Cortex of kidney (tissue), 1 donor: ENCODE measurements around the gene CYP2C18.
"Not testable (repeated sequence)": the region's sequence is repeated elsewhere in the genome, so short reads cannot be mapped to it uniquely, and the experiment has no call there.

Source experiments
- DNase-seq: peaks from one replicate; lab custom pipeline; 2025; lab: John Stamatoyannopoulos, UW

CYP2C18 gene

DNA sequence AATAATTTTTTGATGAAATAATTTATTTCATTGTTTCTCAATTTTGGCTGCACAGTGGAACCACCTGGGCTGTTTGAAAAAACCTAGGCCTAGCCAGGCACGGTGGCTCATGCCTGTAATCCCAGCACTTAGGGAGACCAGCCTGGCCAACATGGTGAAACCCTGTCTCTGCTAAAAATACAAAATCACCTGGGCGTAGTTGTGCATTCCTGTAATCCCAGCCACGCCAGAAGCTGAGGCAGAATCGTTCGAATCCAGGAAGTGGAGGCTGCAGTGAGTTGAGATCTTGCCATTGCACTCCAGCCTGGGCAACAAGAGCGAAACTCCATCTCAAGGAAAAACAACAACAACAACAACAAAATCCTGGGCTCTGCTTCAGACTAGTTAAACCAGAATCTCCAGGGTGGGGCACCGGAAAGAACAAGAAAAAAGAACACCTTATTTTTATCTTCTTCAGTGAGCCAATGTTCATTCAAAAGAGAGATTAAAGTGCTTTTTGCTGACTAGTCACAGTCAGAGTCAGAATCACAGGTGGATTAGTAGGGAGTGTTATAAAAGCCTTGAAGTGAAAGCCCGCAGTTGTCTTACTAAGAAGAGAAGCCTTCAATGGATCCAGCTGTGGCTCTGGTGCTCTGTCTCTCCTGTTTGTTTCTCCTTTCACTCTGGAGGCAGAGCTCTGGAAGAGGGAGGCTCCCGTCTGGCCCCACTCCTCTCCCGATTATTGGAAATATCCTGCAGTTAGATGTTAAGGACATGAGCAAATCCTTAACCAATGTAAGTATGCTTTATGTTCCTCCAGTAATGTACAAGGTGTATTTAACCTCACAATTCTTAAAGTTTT, at the start of gene CYP2C18:
TSS of gene CYP2C18 (plus strand) at position 516 of the 841 bp plus-strand sequence. CDS start at position 607, 91 bp downstream.
- no peak for DNase-seq

DNA sequence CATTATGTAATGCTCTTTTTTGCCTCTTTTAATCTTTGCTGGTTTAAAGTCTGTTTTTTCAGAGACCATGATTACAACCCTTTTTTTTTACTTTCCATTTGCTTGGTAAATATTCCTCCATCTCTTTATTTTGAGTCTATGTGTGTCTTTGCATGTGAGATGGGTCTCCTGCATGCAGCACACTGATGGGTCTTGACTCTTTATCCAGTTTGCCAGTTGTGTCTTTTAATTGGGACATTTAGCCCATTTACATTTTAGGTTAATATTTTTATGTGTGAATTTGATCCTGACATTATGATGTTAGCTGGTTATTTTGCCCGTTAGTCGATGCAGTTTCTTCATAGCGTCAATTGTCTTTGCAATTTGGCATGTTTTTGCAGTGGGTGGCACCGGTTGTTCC, 45.4 kb upstream of the CYP2C18 start:
- DNase-seq: not testable (repeated sequence)

DNA sequence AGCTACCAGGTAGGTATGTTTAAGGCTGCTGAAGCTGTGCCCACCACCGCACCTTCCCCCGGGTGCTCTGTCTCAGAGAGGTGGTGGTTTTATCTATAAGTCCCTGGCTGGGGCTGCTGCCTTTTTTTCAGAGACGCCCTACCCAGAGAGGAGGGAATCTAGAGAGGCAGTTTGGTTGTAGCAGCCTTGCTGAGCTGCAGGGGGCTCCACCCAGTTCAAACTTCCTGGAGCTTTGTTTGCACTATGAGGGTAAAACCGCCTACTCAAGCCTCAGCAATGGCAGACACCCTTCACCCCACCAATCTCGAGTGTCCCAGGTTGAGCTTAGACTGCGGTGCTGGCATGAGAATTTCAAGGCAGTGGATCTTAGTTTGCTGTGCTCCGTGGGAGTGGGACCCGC, 43.6 kb upstream of the CYP2C18 start:
- no peak for DNase-seq

DNA sequence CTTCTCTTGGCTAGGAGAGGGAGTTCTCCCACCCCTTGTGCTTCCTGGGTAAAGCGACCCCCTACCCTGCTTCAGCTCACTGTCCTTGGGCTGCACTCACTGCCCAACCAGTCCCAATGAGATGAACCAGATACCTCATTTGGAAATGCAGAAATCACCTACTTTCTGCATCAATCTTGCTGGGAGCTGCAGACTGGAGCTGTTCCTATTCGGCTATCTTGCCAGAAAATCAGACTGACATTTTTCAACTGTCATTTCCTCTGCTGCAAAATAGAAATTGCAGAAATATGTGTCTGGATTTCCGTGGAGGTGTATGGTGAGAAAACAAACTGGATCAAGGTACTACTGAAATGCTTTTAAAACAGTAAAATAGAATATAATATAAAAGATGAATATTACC, 43.0 kb upstream of the CYP2C18 start:
- DNase-seq: no peak

DNA sequence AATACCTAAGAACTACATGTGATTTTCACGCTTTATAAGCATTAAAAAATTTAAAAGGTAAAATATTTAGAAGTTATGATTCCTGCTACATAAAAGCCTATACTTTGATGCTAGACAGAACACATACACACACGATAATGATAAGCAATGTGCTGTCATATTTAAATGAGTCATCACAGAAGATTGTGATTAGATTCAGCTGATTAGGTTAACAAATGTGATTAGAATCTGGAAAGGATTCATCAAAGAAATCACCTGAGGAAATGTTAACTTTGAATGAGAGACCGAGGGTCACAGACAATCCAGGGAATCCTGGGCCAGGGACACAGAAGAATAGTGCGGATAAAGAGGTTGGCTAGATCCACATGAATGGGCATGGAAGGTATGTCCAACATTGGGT, 42.0 kb upstream of the CYP2C18 start:
- no peak for DNase-seq

DNA sequence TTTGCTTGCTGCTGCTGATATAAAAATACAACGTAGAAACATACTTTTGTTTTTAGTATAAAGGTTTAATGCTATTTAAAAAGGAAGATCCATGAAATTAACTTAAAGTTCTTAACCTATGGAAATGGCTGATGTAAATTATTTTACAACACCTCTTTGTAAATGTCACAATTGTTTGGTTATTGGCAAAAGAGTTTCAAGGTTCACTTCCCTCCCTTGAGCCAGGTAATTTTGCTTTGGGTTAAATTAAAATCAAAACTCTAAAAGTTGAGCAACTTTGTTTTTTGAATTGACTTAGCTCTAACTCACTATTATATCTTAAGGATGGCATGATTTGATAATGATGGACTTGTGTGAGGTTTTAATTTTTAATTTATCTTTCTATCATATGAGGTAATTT, 39.2 kb upstream of the CYP2C18 start:
- DNase-seq: no peak

DNA sequence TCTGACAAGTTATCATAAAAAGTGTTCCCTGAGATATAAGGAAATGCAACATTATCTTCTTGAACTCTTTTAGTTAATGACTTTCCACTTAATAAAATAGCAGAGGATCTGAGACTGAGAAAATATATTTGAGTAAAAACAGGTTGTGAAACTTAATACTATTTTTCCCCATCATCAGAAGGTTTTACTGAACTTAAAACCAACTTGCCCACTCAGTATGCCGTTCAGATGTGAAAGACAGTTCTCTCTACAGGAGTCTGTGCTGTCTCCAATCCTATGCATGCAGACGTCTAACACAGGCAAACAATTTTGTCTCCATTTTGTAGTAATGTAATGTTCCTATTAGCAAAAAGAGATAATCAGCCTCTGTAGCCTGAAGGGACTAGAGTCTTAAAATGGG, 38.2 kb upstream of the CYP2C18 start:
- DNase-seq: no peak

DNA sequence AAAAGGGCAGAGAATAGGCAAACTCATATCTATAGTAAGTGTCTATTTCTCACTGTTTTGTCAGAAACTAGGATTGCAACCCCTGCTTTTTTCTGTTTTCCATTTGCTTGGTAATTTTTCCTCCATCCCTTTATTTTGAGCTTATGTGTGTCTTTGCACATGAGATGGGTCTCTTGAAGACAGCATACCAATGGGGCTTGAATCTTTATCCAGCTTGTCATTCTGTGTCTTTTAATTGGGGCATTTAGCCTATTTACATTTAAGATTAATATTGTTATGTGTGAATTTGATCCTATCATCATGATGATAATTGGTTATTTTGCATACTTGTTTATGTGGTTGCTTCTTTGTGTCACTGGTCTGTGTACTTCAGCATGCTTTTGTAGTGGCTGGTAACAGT, 28.3 kb upstream of the CYP2C18 start:
- not testable (repeated sequence) for DNase-seq

DNA sequence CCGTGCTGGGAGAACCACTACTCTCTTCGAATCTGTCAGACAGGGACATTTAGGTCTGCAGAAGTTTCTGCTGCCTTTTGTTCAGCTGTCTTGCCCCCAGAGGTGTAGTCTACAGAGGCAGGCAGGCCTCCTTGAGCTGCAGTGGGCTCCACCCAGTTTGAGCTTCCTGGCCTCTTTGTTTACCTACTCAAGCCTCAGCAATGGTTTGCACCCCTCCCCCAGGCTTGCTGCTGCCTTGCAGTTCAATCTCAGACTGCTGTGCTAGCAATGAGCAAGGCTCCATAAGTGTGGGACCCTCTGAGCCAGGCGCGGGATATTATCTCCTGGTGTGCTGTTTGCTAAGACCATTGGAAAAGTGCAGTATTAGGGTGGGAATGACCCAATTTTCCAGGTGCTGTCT, 20.5 kb upstream of the CYP2C18 start:
- not testable (repeated sequence) for DNase-seq

DNA sequence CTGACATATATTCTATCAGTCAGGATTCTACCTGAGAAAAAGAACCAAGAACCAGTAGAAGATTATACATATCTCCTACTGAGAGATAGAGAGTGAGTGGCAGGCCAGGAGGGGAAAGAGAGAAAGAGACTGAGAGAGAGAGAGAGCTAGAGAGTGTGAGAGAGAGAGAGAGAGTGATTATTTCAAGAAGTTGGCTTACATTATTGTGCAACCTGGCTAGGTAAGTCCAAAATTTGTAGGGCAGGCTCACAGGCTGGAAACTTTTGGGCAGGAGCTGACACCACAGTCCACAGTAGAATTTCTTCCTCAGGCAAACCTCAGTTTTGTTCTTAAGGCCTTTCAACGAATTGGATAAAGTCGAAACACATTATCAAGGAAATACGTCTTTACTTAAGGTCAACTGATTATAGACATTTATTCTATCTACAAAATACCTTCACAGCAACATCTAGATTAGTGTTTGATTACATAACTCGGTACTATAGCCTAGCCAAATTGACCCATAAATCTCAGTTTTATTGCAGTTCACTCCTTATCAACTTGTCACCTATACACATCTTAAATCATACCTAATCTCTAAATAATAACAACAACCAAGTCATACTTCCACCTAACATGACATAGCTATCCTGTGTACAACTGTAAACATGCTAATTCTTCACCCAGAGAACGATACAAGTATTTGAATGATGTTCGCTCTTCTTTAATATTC, 17.0 kb upstream of the CYP2C18 start:
- no peak for DNase-seq

DNA sequence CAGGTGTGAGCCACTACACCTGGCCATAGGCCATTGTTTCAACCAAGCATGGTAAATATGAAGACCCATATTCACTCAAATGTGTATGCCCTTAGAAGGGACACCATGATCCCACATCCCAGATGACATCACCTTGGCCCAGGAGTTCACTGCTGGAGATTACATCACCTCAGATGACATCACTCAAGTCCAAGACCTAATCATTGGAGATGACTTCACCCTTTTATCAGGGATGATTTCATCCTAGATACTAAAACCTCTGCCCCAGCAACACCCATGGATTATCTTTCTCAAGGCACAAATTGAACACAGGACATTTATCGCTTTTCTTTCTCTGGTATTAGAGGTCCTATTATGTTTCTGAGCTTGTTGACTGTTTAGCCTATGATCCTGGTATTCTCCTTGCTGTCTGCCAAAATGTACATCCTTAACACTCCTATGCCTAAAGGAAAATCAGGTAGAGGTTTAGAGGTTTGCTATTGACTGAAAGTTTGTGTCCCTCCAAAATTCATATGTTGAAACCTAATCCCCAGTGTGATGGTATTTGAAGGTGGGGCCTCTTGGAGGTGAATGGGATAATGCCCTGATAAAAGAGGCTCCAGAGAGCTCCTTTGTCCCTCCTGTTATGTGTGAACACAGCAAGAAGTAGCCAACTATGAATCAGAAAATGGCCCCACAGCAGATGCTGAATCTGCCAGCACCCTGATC, 9.8 kb upstream of the CYP2C18 start:
- DNase-seq: no peak

DNA sequence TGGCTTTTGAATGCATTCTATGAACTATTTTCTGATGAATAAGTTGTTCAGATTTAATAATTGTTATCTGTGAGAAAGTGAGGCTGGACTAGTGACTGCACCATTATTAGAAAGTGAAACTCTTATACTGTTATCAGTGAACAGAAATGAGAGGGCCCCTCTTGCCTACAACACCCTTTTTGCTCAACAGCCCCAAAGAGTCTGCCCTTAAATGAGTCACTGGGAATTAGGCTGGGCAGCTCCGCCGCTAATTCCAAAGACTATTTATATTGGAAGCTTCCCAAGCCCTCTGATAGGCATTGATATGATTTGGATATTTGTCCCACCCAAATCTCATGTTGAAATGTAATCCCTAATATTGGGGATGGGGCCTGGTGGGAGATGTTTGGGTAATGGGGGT, 7.0 kb upstream of the CYP2C18 start:
- no peak for DNase-seq

DNA sequence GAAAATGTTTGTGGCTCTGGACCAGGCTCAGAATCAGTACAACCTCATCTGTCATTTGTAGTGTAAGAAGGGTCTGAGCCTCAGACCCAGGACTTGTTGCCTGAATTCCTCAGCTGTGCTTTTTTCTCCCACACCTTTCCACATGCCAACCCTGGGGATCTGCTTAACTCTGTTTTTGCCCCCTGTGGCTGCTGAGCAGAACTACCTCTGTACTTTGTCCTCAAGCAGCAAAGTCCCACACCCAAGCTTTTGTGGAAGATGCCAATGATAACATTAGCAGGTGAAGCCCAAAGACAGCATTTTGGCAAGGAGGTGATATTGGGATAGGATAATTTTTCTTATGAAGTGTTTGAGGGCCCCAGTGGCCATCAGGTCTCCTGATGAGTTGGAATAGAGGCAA, 5.8 kb upstream of the CYP2C18 start:
- no peak for DNase-seq

DNA sequence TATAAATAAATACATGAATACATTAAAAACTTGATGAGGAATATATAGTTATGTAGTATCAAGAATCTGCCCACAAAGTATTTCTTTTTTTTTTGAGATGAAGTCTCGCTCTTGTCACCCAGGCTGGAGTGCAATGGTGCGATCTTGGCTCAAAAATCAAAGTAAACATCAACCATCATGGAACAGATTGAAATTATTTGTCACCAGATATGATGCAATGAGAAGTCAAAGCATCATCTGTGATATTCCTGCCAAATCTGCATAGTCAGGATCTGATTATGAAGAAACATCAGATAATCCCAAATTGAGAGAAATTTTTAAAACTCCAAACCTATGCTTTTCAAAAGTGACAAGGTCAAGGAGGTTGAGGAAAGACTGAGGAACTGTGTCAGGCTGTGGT, 5.1 kb upstream of the CYP2C18 start:
- DNase-seq: no peak

DNA sequence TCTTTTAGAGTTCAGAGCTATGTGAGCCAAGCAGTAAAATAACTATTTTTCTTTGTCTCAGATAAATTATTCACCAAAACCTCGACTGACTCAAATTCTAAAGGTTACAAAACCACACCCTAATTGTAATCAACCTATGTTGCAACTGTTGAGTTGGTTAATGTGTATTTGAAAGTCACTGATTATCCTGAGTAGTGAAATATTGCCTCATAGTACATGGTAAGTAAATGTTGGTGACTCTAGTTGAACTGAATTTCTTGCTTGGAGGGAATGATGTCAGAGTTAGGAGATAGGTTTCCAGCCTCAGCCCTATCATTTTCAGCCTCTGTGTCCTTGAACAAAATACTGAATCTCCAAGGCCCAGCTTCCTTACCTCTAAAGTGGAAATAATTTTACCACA, 3.0 kb upstream of the CYP2C18 start:
- no peak for DNase-seq

DNA sequence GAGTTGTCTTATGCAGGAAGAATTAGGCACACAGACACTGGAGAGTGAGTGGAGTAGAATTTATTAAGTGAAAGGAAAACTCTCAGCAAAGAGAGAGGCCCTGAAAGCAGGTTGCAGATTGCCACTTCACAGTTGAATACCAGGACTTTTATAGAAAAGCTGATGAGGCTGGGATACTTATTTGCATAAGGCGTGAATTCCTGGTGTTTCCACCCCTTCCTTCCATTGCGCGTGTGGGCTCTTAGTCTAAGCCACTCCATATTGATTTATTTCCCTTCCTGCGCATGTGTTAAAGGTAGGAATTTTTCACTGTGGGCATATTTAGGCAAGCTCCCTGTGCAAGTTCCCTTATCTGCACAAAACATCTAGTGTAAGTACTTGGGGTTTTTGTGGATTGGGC, 893 bp upstream of the CYP2C18 start:
- DNase-seq: not testable (repeated sequence)

DNA sequence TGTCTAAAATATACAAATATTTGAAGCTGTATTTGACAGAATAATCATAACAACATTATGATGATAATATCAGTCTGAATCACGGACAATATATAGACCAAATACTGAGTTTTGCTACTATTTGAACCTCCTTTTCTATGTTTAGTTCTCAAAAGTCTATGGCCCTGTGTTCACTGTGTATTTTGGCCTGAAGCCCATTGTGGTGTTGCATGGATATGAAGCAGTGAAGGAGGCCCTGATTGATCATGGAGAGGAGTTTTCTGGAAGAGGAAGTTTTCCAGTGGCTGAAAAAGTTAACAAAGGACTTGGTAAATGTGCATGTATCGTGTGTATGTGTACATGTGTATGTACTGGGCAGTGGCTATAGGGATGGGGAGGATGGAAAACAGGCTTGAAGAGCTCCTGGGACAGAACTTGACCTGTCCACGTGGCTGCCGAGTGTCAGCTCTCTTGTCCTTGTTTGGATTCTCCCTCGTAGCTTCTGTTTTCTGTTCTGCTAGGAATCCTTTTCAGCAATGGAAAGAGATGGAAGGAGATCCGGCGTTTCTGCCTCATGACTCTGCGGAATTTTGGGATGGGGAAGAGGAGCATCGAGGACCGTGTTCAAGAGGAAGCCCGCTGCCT, 4.2 kb downstream of the CYP2C18 start:
- no peak for DNase-seq

DNA sequence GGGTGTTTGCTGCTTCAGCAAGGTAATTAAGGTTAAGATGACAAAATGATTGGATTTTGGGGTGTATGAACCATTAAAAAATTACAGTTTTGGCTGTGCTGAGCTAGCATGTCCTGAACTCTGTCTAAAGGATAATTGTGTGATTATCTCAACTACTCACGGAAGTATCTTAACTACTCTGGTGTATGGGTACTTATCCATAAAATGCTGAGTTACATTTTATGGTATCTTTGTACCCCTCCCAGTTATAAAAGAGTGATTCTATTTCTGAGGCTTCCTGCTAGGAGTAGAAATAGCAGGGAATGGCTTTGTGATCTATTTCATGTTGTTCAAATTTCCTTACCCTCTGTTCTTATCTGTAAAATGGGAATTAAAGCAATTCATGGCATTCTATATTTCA, 22.6 kb downstream of the CYP2C18 start:
- no peak for DNase-seq

DNA sequence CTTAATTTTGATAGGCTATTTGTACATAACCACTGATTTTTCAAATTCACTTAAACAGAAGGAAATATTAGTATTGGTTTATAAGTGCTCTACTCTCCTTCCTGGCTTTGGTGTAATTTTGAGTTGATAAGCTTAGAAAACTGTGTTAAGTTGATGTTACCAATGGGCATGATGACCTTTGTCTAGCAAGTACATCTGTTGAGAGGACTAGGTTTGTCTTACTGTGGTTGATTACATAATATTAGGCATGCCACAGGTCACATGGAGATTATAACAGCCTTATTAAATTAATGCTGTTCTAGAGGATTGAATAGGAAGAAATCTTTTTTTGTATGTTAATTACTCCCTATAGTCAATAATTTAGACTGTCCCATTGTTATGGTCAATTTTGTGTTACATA, 27.0 kb downstream of the CYP2C18 start:
- no peak for DNase-seq

DNA sequence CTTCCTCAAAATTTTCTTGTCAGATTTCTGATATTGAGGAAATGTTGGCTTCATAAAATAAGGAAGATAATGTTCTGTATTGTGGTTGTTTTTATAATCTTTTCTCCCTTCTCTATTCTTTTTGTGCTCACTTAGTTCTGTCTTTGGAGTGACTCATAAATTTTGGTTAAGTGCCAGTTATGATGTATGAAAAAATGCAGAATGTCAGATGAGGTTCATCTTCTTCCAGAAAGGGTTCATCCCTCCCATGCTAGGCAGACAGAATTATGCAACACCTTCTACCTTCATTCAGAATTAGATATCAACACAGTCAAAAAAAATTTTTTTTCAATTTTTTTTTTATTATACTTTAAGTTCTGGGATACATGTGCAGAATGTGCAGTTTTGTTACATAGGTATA, 42.3 kb downstream of the CYP2C18 start:
- DNase-seq: no peak

DNA sequence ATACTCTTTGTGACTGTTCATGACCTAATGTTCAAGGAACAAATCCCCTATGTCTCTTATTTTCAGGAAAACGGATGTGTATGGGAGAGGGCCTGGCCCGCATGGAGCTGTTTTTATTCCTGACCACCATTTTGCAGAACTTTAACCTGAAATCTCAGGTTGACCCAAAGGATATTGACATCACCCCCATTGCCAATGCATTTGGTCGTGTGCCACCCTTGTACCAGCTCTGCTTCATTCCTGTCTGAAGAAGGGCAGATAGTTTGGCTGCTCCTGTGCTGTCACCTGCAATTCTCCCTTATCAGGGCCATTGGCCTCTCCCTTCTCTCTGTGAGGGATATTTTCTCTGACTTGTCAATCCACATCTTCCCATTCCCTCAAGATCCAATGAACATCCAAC, 51.7 kb downstream of the CYP2C18 start:
- DNase-seq: no peak

DNA sequence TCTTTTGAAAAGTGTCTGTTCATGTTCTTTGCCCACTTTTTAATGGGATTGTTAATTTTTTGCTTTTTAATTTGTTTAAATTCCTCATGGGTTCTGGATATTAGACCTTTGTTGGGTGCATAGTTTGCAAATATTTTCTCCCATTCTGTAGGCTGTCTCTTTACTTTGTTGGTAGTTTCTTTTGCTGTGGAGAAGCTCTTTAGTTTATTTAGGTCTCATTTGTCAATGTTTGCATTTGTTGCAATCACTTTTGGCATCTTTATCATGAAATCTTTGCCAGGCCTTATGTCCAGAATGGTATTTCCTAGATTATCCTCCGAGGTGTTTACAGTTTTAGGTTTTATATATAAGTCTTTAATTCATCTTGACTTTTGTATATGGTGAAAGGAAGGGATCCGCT, 55.1 kb downstream of the CYP2C18 start:
- no peak for DNase-seq
